ENCODE measurements around the gene GEMIN7. TPM values are rescaled to one million over a fixed set of nuclear protein-coding genes. Genes with fewer than 3 reads are reported as not detected.
"Not testable (repeated sequence)": the region's sequence is repeated elsewhere in the genome, so short reads cannot be mapped to it uniquely, and the experiment has no call there.

Gene GEMIN7
- polyA plus RNA-seq, 5 donors, result 17.0 to 24.9 (median 21.5) TPM

GRCh38 chr19:45102481-45102880 is 23.4 kb downstream of the GEMIN7 start:
- DNase-seq, result no peak

- DNase-seq, result no peak
Measured at GRCh38 chr19:45103156-45103507, 24.1 kb downstream of the GEMIN7 start.

GRCh38 chr19:45103508-45104319 is 24.7 kb downstream of the GEMIN7 start:
- no peak for DNase-seq

- DNase-seq, result no peak
Measured at GRCh38 chr19:45104658-45105349, 25.7 kb downstream of the GEMIN7 start.

GRCh38 chr19:45106363-45106762 is 27.3 kb downstream of the GEMIN7 start:
- DNase-seq, result not testable (repeated sequence)

- DNase-seq, result no peak
Measured at GRCh38 chr19:45107621-45108150, 28.6 kb downstream of the GEMIN7 start.

- no peak for DNase-seq
Measured at GRCh38 chr19:45110851-45111266, 31.8 kb downstream of the GEMIN7 start.

- no peak for DNase-seq
Measured at GRCh38 chr19:45112111-45112827, 33.2 kb downstream of the GEMIN7 start.

- DNase-seq, result no peak
Measured at GRCh38 chr19:45113628-45114027, 34.6 kb downstream of the GEMIN7 start.

GRCh38 chr19:45114116-45114515 is 35.1 kb downstream of the GEMIN7 start:
- no peak for DNase-seq

- DNase-seq, result no peak
Measured at GRCh38 chr19:45115809-45116615, 37.0 kb downstream of the GEMIN7 start.

GRCh38 chr19:45117167-45117594 is 38.1 kb downstream of the GEMIN7 start:
- DNase-seq, result no peak

- DNase-seq, result no peak
Measured at GRCh38 chr19:45117671-45118070, 38.6 kb downstream of the GEMIN7 start.

- DNase-seq, result no peak
Measured at GRCh38 chr19:45118106-45118505, 39.0 kb downstream of the GEMIN7 start.

- not testable (repeated sequence) for DNase-seq
Measured at GRCh38 chr19:45118591-45119355, 39.7 kb downstream of the GEMIN7 start.

GRCh38 chr19:45119582-45119981 is 40.5 kb downstream of the GEMIN7 start:
- DNase-seq, result no peak

- no peak for DNase-seq
Measured at GRCh38 chr19:45121827-45122345, 42.8 kb downstream of the GEMIN7 start.

- no peak for DNase-seq
Measured at GRCh38 chr19:45122832-45123231, 43.8 kb downstream of the GEMIN7 start.

- DNase-seq, result no peak
Measured at GRCh38 chr19:45123440-45123850, 44.4 kb downstream of the GEMIN7 start.

- DNase-seq, result no peak
Measured at GRCh38 chr19:45124021-45124420, 45.0 kb downstream of the GEMIN7 start.

All from right lung (tissue), 5 donors.